Lower leg skin (tissue), 3 donors: Measurements from ENCODE around the gene ADARB1.

Experiments used
- POLR2A ChIP-seq, 2 donors: fragments of 450-650 bp; IDR thresholded peaks; one replicate each; pipeline ENCODE4 v1.6.1; 2016 to 2017; ENCODE audit warnings: antibody characterized with exemption in 2 of 2, mild to moderate bottlenecking in 1 of 2, moderate library complexity in 1 of 2
- TF ChIP-seq, protein P1 (sequence below), 3 donors: fragments of 450-650 bp; IDR thresholded peaks; one replicate each; pipeline ENCODE4 v1.5.1; 2016; ENCODE audit warnings: antibody characterized with exemption in 3 of 3, mild to moderate bottlenecking in 3 of 3, moderate library complexity in 2 of 3

- no peak for TF ChIP-seq POLR2A (IDR thresholded peaks at IDR 0.05)
- TF ChIP-seq, protein P1, sequence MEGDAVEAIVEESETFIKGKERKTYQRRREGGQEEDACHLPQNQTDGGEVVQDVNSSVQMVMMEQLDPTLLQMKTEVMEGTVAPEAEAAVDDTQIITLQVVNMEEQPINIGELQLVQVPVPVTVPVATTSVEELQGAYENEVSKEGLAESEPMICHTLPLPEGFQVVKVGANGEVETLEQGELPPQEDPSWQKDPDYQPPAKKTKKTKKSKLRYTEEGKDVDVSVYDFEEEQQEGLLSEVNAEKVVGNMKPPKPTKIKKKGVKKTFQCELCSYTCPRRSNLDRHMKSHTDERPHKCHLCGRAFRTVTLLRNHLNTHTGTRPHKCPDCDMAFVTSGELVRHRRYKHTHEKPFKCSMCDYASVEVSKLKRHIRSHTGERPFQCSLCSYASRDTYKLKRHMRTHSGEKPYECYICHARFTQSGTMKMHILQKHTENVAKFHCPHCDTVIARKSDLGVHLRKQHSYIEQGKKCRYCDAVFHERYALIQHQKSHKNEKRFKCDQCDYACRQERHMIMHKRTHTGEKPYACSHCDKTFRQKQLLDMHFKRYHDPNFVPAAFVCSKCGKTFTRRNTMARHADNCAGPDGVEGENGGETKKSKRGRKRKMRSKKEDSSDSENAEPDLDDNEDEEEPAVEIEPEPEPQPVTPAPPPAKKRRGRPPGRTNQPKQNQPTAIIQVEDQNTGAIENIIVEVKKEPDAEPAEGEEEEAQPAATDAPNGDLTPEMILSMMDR (IDR thresholded peaks at IDR 0.05) = no peak
Observed at GRCh38 chr21:45057886-45058285, 16.5 kb upstream of the ADARB1 start.
